LHCN-M2 (cell line): ENCODE measurements around the gene MATCAP1. TPM values are rescaled to one million over a fixed set of nuclear protein-coding genes. Genes with fewer than 3 reads are reported as not detected.

Experiments used
- DNase-seq: peaks from one replicate; pipeline ENCODE4 v3.0.0-alpha.2; 2012; ENCODE audit warnings: low read depth
- total RNA-seq: library from RNA; depleted of rRNA; stranded (reverse); fragments of >200 nt; gene quantifications from 2 replicates; pipeline ENCODE4 v1.2.3, GENCODE V29; 2014

The MATCAP1 gene
- total RNA-seq, 1 experiment from 2014 or later: 25.8 TPM

DNA sequence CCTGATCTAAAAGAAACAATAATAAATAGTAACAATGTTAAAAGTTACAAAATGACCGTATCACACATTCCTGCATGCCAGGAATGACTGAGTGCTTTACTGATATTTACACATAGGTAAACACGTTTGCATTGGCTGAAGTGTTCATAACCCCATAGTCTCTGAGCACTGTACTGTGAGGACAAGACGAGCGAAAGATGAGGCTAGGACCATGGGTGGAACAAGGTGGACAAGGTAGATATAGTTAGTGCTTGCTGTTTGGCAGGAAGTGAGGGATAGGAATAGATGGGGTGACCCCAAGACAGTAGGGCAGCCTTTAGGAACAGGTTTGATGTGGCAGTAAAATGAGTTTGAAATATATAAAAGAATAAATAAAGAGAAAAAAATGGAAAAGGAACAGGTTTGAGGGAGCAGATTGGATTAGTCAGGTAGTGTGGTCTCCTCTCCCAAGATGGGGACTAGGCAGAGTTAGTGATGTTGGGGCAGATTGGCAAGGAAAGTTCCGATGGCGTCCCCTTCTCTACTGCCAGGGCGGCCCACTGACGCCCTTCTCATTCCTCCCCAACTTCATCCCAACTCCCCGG, 7.7 kb upstream of the MATCAP1 start:
- DNase-seq: no peak

DNA sequence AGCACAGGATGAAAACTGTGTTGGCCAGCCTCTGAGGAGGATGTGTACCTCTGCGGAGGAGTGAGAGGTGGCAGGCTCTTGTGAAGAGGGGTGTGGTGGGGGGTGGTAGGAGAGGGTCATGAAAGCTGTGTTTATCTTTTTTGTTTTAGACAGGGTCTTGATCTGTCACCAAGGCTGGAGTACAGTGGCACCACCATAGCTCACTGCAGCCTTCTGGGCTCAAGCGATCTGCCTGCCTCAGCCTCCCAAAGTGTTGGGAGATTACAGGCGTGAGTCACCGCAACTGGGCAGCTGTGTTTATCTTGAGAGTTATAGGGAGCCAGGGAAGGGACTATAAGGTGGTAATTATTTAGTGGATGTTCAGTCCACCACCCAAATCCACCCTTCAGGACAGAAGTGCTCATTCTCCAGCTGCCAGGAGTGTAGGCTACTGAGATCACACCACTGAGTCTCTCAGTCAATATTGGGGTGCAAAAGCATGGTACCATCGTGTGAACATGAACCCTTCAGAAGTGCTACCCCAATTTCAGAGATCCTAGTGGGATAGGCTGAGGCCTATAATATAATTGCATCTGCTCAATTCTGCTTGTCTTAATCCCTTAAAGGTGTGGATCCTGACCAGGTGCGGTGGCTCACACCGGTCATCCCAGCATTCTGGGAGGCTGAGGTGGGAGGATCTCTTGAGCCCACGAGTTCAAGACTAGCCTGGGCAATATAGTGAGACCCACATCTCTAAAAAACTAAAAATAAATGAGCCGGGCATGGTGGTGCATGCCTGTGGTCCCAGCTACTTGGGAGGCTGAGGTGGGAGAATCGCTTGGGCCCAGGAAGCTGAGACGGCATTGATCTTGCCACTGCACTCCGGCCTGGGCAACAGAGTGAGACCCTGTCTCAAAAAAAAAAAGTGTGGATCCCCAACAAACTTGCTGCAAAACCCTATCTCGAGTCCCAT, 7.0 kb upstream of the MATCAP1 start:
- peak; percentile 75 for DNase-seq

DNA sequence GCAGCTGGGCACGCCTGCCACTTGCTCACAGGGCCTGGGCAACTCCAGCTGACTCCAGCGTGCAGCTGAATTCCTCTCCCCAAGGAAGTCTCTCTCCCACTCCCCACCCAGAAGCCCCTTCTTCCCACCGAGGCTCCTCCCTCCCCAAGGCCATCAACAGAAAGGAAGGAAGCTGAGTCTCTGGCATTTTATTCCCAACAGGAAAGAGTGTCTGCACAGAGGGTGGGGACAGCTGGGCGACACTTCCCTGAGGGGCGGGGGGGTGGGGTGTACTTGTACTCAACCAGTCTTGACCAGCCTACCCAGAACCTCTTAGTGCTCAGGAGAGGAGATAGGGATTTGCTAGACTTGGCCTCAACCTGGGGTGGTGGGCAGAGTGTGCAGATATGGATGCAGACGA, 6.3 kb upstream of the MATCAP1 start, which contains the start of gene EXOC3L1:
Gene EXOC3L1 (minus strand): TSS at position 96 of the 400 bp plus-strand sequence. CDS start 460 bp downstream, outside the sequence.
- DNase-seq: no peak

DNA sequence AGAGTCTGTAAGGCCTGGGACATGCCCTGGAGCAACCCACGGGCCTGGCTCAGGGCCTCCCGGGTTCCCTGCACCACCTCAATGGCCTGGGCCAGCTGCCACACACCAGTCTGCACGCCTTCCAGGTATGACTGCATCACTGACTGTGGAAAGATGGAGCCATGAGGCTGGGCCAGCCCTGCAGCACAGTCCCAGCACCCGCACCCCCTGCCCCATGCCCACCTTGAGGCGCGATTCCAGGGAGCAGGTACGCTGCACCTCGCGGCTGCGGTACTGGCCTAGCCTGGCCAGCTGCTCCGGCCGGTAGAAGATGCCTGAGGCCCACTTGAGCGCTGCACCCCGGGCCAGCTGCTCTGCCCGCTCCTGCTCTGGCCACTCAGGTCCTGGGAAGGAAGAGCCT, 5.0 kb upstream of the MATCAP1 start:
- DNase-seq: no peak

DNA sequence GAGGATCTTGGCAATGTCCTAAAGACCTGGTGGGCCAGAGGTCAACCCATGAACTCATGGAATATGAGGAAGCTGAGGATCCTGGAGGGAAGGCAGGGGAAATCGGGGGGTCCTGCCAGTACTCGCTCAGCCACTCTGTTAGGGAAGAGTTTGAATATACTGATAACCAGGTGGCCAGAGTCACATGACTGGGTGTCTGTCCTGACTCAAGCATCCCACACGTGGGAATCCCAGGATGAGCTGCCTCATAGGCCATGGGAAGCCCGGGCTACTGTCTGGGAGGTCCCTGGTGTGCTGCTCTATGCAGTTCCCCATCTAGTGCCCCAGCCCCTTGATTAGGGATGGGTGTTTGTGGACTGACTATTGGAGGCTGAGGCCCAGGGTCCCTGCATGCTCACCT, 4.6 kb upstream of the MATCAP1 start:
- DNase-seq: no peak

DNA sequence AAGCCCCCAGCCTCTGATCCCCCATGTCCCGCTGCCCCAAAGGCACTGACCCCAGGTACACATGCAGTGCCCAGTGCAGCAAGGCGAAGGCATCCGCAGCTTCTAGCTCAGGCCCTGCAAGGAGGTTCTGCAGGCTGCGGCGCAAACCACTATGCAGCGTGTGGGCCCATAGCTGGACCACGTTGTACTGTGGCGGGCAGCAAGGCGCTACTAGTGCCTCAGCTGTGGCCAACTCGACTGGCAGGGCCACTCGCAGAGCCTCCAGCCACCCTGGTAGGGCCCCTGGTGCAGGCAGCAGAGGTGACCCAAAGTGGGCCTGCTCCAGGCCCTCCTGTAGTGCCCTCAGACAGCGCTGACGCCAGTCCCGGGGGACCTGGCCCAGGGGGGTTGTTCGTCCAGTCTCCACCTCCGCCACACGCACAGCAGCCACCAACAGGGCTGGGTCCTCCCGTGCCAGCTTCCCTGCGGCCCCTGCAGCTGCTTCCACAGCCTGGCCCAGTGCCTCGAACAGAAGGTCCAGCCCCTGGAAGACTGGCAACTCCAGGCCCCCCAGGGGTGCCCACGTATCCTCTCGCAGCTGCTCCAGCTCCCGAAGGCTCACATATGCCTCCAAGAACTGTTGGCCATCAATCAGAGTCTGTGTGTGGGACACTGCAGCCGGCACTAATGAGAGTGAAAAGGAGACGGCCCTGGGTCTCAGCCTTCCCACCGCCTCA, 3.6 kb upstream of the MATCAP1 start:
- DNase-seq: peak; percentile 87

DNA sequence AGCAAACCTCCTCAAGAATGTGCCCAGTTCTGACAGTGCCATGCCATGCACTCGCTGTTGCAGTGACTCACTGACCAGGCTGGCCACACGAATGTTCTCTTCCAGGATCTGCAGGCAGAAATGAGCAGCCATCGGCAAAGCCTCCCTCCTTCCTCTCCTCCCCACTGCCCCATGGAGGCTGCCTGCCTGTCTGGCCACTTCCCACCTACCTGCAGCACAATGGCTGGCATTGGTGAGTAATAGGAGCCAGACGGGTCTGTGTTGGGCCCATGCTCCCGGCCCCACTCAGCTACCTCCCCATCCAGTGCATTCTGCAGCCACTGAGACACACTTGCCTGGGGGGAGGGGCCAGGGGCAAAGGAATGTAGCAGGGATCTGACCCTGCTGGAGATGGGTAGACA, 2.8 kb upstream of the MATCAP1 start:
- DNase-seq: peak; percentile 92

DNA sequence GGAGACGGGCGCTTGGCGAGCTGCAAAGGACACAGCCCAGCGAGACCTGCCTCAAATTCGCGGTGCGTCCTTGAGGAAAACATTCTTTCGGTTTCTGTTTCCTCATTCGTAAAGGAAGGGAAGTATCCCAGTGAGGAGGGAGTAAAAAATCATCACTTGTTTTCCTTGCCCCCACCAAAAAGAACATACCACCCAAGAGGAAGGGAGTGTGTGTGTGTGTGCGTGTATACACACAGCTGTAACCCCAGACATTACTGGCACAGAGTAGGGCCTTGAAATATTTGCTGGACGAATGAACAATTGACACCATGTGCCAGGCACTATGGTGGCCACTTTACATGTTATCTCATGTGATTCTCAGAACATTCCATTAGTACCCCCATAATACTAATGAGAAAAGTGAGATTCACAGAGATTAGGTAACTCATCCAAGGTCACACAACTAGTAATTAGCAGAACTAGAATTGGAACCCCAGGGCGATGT, 1.9 kb upstream of the MATCAP1 start:
- no peak for DNase-seq

DNA sequence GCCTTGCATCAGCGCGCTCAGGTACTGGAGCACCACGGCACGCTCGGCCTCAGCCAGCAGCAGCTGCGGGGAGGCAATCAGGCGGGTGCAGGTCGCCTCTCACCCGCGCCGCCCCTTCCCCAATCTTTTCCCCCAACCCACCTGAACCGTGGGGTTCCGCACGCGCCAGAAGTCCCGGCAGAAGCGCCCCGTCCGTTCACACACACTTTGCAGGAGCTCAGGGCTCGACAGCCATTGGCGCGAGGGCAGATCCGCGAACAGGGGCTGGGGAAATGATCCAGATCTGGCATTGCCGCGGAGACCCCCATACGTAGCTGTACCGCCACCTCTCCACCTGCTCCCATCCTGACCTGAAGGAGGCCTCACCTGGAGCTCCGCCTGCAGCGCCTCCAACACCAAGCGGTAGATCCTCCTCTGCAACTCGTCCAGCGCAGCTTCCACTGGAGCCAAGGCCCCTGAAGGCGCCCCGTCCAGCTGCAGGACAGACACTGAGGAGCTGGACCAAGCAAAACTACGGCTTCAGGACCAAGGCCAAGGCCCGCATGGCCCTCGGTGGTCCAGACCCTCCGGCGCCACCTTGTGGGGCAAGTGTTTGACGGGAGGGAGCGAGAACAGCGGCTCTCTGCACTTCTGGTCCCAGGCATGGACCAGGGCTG, 1.4 kb upstream of the MATCAP1 start:
- DNase-seq: peak; percentile 90

DNA sequence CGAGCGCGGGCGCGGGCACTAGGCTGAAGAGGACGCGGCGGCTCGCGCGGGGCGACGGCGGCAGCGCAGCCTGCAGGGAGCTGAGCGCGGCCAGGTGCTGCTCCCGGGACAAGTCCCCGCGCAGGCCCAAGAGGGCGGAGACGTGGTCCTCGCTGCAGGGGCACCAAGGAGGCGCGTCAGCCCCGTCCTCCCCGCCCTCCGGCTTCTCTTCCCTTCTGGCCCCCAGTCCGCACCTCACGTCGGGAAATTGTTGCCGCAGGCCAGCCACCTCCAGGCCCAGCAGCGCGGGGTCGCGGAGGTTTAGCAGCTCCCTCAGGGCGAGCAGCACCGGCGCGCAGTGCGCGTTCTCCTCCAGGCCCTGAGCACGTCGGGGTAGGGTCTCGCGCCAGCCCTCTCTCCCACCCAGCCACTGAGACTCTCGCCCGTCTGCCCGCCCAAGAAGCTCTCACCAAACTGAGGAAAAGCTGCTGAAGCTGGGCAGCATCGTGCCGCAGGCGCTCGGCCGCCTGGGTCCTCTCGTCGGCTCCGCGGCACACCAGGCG, 761 bp upstream of the MATCAP1 start:
- DNase-seq: no peak

DNA sequence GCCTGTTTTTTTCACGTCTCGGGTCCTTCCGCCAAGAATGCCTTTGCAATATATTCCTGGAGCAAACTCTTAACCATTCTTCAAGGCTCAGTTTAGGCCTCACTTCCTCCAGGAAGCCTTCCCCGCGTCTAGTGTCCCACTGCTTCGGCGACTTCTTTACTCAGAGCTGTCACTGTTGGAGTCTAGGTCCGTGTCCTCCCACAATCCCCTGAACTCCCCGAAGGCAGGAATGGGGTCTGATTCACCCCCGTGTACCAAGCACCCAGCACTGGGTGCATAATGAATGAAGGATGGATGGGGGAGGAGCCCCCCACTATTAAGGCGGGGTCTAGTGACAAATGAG, 508 bp downstream of the MATCAP1 start:
- no peak for DNase-seq

DNA sequence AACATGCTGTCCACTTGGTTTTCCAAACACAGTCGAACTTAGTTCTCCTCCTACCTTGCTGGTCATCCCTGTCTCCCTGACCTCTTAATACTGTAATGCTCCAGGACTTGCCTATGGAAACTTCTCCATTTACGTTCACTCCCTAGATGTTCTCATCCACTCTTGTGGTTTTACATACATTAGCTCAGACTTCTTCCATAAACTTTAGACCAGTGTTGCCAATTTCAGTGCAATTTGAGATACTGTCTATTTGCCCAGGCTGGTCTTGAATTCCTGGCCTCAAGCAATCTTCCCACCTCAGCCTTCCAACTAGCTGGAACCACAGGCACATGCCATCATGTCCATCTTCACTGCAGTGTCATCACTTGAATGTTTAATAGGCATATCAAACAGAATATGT, 1.5 kb downstream of the MATCAP1 start:
- no peak for DNase-seq

DNA sequence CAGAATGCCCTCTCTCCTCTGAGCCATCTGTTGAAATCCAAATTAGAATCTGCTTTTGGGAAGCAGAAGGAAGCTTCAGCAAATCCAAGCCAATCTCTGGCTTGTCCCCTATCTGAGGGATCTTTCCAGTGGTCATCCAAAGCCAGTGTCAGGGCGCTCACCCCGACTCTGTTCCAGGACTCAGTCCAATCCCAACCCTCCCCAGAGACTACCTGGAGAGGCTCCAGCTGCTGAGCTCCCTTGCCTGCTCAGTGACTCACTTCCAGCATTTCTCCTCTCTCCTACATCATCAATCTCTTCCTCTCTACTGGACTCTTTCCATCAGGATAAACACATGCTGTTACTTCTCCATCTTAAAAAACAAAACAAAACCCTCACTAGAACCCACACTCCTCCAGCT, 2.4 kb downstream of the MATCAP1 start:
- peak; percentile 93 for DNase-seq

DNA sequence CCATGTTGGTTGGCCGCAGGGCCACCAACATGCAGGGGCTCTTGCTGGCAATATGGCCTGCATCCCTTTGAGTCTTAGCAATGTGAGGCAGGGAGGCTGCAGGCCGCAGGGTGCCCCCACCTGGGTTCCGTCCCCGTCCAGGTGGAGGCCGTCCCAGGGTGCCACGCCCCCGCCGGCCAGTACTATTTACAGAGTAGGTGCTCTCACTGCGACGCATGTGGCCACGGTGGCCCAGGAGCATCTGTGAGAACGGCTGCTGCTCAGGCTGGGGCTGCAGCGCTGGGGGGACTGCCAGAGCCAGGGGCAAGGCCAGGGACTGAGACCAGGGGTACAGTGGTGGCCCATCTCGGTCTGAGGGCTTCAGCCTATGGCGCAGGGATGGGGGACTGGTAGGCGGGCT, 3.6 kb downstream of the MATCAP1 start:
- DNase-seq: no peak

DNA sequence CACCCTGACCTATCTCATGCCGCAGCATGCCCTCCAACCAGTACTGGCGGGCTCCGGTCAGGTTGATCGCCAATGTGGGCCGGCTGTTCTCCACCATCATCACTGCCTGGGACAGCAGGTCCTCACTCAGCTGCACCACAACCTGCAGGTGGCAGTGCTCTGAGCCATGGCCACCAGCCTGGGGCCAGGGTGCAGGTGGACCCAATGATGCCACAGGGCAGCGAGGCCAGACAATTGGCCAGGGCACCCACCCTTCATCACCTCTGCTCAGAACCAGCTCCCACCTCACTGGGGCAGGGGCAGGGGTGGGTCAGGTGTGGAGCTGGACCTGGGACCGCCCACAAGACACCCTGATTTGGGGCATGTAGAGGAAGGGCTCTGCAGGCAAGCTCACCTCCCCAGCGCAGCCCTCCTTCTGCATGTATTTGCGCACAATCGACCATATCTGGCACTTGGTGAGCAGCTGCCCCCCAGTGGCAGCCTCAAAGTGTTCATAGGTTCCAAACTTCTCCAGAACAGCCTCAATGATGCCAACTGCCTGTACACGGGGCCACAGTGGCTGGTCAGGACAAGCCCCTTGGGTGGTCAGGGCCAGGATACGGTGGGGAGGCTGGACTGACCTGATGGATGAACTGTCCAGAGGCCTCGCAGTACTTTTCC, 4.2 kb downstream of the MATCAP1 start:
- no peak for DNase-seq

DNA sequence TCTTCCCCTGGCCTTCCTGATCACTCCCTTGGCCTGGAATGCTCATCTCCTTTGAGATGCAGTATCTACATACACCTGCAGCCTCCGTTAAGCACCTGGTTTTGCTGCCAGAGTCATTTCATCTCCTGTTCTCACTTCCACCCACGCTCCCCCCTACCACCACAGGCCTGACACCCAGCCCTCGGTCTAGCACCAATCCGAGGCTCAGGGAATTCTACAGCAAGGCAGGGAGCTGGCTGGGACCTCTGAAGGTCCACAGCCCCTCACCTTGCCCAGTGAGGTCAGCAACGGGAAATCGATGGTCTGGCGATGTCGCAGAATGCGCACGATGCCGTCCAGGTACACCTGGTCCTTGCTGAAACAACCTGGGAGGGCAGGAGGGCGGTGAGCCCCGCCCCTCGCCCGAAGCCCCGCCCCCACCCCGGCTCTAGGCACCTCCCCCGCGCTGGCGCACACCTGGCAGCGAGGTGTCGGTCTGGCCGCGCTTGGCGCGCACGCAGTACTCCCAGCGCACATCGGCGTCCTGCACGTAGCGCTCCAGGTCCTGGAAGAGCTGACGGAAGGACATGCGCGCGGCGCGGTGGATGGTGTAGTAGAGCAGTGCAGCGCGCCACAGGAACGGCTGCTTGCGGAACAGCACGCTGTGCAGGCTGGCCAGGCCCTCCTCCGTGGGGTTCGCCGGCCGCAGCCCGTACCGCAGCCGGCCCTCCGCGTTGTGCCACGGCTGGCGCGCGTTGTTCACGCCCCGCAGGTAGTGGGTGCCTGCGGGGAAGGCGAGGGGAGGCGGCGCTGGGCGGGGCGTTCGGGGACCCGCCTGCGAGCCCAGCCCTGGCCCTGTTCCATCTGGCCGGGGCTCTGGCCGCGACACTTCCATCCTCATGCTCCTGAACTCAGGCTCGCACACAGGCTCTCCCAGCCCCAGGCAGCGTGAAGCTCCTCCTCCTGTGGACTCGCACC, 5.7 kb downstream of the MATCAP1 start:
- DNase-seq: no peak

DNA sequence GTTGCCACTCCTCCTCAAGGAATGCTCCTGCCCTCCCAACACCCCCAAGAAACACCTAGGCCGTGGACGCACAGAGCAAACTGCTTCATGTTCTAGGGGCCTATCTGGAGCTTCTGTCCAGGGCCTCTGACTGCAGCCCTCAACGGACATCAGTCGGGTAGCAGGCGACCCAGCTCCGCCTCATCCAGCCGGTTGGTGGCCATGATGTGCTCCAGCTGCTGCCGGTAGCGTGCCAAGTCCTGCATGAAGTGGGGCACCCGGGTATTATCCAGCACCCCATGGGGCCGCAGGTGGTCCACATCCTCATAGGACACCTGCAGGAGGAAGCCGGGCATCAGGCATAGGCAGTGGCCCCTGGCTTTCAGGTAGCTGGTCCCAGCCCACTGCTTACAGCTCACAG, 7.1 kb downstream of the MATCAP1 start:
- DNase-seq: no peak

DNA sequence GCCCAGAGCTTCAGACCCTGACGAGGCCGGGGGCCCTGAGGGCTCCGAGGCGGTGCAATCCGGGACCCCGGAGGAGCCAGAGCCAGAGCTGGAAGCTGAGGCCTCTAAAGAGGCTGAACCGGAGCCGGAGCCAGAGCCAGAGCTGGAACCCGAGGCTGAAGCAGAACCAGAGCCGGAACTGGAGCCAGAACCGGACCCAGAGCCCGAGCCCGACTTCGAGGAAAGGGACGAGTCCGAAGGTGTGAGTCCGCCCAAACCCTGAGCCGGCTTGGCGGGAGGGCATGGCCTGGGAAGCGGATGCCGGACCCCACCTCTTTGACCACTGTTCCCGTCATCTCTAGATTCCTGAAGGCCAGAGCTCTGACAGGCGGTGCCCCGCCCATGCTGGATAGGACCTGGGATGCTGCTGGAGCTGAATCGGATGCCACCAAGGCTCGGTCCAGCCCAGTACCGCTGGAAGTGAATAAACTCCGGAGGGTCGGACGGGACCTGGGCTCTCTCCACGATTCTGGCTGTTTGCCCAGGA, 9.0 kb downstream of the MATCAP1 start:
- DNase-seq: no peak
